Measurements from ENCODE around the gene MTG2.

GRCh38 chr20:62136283-62137091, 46.3 kb upstream of the MTG2 start:
- TF ChIP-seq POLR2A (IDR thresholded peaks at IDR 0.05; ENCODE audit: low read depth, low read length): no peak
- TF ChIP-seq CTCF (conservative IDR thresholded peaks at IDR 0.05; ENCODE audit: low read depth, low read length): peak; percentile 76
- TF ChIP-seq RAD21 (IDR thresholded peaks at IDR 0.05; ENCODE audit: low read length): peak; percentile 72
- no peak for TF ChIP-seq ELK1 (IDR thresholded peaks at IDR 0.05; ENCODE audit: borderline replicate concordance, low read depth, low read length)
- TF ChIP-seq SMC3 (IDR thresholded peaks at IDR 0.05; ENCODE audit: low read depth, low read length): peak; percentile 84
- no peak for TF ChIP-seq MXI1 (IDR thresholded peaks at IDR 0.05; ENCODE audit: borderline replicate concordance, low read depth, low read length)

All from IMR-90 (cell line).